GM23338 (cell line): ENCODE data around the gene UGT1A10. TPM values are rescaled to one million over a fixed set of nuclear protein-coding genes. Genes with fewer than 3 reads are reported as not detected.

Source experiments
- ATAC-seq: fragments of 200-7000 bp; cut with Tn5 transposase; 3 replicates; pipeline ENCODE4 v1.9.1; 2020
- DNase-seq: peaks from one replicate; pipeline ENCODE4 v3.0.0-alpha.2; 2015; ENCODE audit warnings: low spot score
- H2AFZ ChIP-seq: fragments of 200-600 bp; sonication (generic); 2 replicates; pipeline ENCODE4 v1.8.0; 2016; ENCODE audit warnings: antibody characterized with exemption, mild to moderate bottlenecking, moderate library complexity
- H3F3A ChIP-seq: fragments of 200-600 bp; sonication (generic); replicated peaks from 2 replicates; pipeline ENCODE4 v1.8.0; 2017; ENCODE audit warnings: antibody characterized with exemption, mixed run types, low read depth
- H3K27ac ChIP-seq: fragments of 200-600 bp; sonication (generic); 2 replicates; pipeline ENCODE4 v1.6.1; 2016; ENCODE audit warnings: low read depth
- H3K27me3 ChIP-seq: fragments of 200-600 bp; sonication (generic); 2 replicates; pipeline ENCODE4 v1.8.0; 2016; ENCODE audit warnings: mild to moderate bottlenecking, mixed run types, moderate library complexity; ENCODE audit not compliant: insufficient read depth
- H3K36me3 ChIP-seq: fragments of 200-600 bp; sonication (generic); 2 replicates; pipeline ENCODE4 v1.8.0; 2016; ENCODE audit warnings: mild to moderate bottlenecking; ENCODE audit not compliant: insufficient read depth
- H3K4me1 ChIP-seq: fragments of 200-600 bp; sonication (generic); 2 replicates; pipeline ENCODE4 v1.8.0; 2016; ENCODE audit warnings: mild to moderate bottlenecking, moderate library complexity; ENCODE audit not compliant: insufficient read depth
- H3K4me2 ChIP-seq: fragments of 200-600 bp; sonication (generic); 2 replicates; pipeline ENCODE4 v1.7.1; 2017; ENCODE audit warnings: mixed run types
- H3K4me3 ChIP-seq: fragments of 200-600 bp; sonication (generic); 2 replicates; pipeline ENCODE4 v1.6.1; 2016; ENCODE audit warnings: mixed run types
- H3K79me2 ChIP-seq: fragments of 200-600 bp; sonication (generic); replicated peaks from 2 replicates; pipeline ENCODE4 v1.8.0; 2017; ENCODE audit warnings: mild to moderate bottlenecking; ENCODE audit not compliant: insufficient read depth
- H3K9me2 ChIP-seq: fragments of 200-600 bp; sonication (generic); 2 replicates; pipeline ENCODE4 v1.8.0; 2017; ENCODE audit not compliant: insufficient read depth
- H4K20me1 ChIP-seq: fragments of 200-600 bp; sonication (generic); replicated peaks from 2 replicates; pipeline ENCODE4 v1.8.0; 2017; ENCODE audit warnings: mild to moderate bottlenecking; ENCODE audit not compliant: insufficient read depth
- H3K27ac Mint-ChIP-seq: 2 replicates; pipeline ENCODE4 v1.8.0; 2020; ENCODE audit warnings: inconsistent platforms, mild to moderate bottlenecking, moderate library complexity, mixed read lengths
- H3K27me3 Mint-ChIP-seq: 3 replicates; pipeline ENCODE4 v1.8.0; 2022; ENCODE audit warnings: low read depth, mild to moderate bottlenecking, moderate library complexity, mixed read lengths, inconsistent platforms; ENCODE audit not compliant: insufficient read depth, poor library complexity
- H3K36me3 Mint-ChIP-seq: 3 replicates; pipeline ENCODE4 v1.8.0; 2021; ENCODE audit warnings: low read depth, mild to moderate bottlenecking, inconsistent platforms, moderate library complexity, mixed read lengths
- H3K4me1 Mint-ChIP-seq: 3 replicates; pipeline ENCODE4 v1.8.0; 2020; ENCODE audit warnings: mild to moderate bottlenecking, inconsistent platforms, mixed read lengths
- H3K4me3 Mint-ChIP-seq: 3 replicates; pipeline ENCODE4 v1.8.0; 2021; ENCODE audit warnings: moderate library complexity, mild to moderate bottlenecking, inconsistent platforms, mixed read lengths
- H3K9me3 Mint-ChIP-seq: 3 replicates; pipeline ENCODE4 v1.8.0; 2020; ENCODE audit warnings: moderate library complexity, mild to moderate bottlenecking, inconsistent platforms, mixed read lengths
- CREB1 ChIP-seq: fragments of 250-450 bp; sonication (Bioruptor Pico); IDR thresholded peaks from 2 replicates; pipeline ENCODE4 v1.5.0; 2020; ENCODE audit warnings: low read depth, mild to moderate bottlenecking, moderate library complexity
- ETS1 ChIP-seq: IDR thresholded peaks from 2 replicates; pipeline ENCODE4 v1.6.1; 2016; ENCODE audit warnings: antibody characterized with exemption
- EZH2 ChIP-seq: fragments of 200-600 bp; sonication (generic); IDR thresholded peaks from one replicate; pipeline ENCODE4 v1.8.0; 2017; ENCODE audit warnings: antibody characterized with exemption, mild to moderate bottlenecking, low read depth; ENCODE audit not compliant: unreplicated experiment
- JUNB ChIP-seq: IDR thresholded peaks from one replicate; pipeline ENCODE4 v1.6.1; 2016; ENCODE audit warnings: antibody characterized with exemption; ENCODE audit not compliant: unreplicated experiment
- POLR2AphosphoS5 ChIP-seq: IDR thresholded peaks from 2 replicates; pipeline ENCODE4 v1.6.1; 2016; ENCODE audit warnings: antibody characterized with exemption, low read depth
- ZNF114 ChIP-seq: fragments of 250-450 bp; sonication (Bioruptor Pico); IDR thresholded peaks from 2 replicates; pipeline ENCODE4 v1.5.0; 2020; ENCODE audit warnings: mild to moderate bottlenecking, moderate library complexity
- polyA plus RNA-seq: library from polyadenylated mRNA; unstranded; fragments of >200 nt; fragmentation: Nextera tagmentation; extraction: Ambion mirVana; gene quantifications from 2 replicates; pipeline ENCODE4 v1.2.1, GENCODE V29; 2016
- total RNA-seq: library from RNA; depleted of rRNA; stranded (reverse); fragments of >200 nt; shearing (Covaris generic); gene quantifications from 2 replicates; pipeline ENCODE4 v1.2.3, GENCODE V29; 2014

Gene UGT1A10
- total and polyA plus RNA-seq, 2 experiments from 2014 or later, result not detected

DNA sequence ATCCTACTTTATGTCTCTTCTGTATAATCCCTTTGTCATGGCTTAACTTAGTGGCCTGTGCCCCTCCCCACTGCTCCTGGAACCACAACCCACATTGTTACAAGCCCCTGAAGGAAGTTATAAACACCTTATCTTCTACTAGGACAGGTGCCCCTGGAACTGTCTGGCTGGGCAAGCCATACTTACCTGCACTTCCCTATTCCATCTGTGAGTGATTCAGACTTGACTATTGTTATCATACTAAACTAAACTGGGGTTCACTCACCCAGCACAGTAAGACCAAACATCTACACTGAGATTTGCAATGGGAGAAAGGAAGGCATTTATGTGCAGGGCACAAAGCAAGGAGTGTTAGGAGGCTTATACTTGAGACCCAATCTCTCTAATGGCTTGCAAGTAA, 52.8 kb downstream of the UGT1A10 start:
- peaks cover 20% of the 10 kb centered on the region for H3K4me1 Mint-ChIP-seq
- peaks cover 2% of the 10 kb centered on the region for H3K27me3 Mint-ChIP-seq
- no peaks in the 10 kb centered on the region for H3K79me2 ChIP-seq
- H3K36me3 ChIP-seq, result no peaks in the 10 kb centered on the region
- no peak overlapping the region for H3K4me3 ChIP-seq
- H3F3A ChIP-seq, result no peaks in the 10 kb centered on the region
- H3K4me1 ChIP-seq, result peaks cover 7% of the 10 kb centered on the region; the same call in 1 of the 2 replicates
- H3K9me2 ChIP-seq, result peaks cover 16% of the 10 kb centered on the region; the same call in 1 of the 2 replicates
- no peak overlapping the region for H3K27ac ChIP-seq
- no peaks in the 10 kb centered on the region for H3K27me3 ChIP-seq
- DNase-seq (no peak), ATAC-seq (no peak)
- H3K4me3 Mint-ChIP-seq, result no peak overlapping the region
- H3K4me2 ChIP-seq, result no peak overlapping the region
- H3K36me3 Mint-ChIP-seq, result no peaks in the 10 kb centered on the region; the same call in 2 of the 3 replicates
- no peaks in the 10 kb centered on the region; the same call in 1 of the 2 replicates for H4K20me1 ChIP-seq
- TF ChIP-seq ZNF114 (CRISPR knock-in tag), result no peak
- no peak for TF ChIP-seq POLR2AphosphoS5
- no peak for TF ChIP-seq EZH2
- no peak overlapping the region for H2AFZ ChIP-seq
- H3K27ac Mint-ChIP-seq, result no peak overlapping the region
- H3K9me3 Mint-ChIP-seq, result no peaks in the 10 kb centered on the region

GRCh38 chr2:233689501-233689900, 53.3 kb downstream of the UGT1A10 start:
- H3K36me3 ChIP-seq, result no peaks in the 10 kb centered on the region
- ATAC-seq (no peak), DNase-seq (no peak)
- H3K4me1 ChIP-seq, result peaks cover 7% of the 10 kb centered on the region; the same call in 1 of the 2 replicates
- peaks cover 16% of the 10 kb centered on the region; the same call in 1 of the 2 replicates for H3K9me2 ChIP-seq
- TF ChIP-seq CREB1 (CRISPR knock-in tag), result no peak
- Mint-ChIP-seq H3K27me3 (peaks cover 2% of the 10 kb centered on the region), H3K4me1 (peaks cover 20% of the 10 kb centered on the region), H3K9me3 (no peaks in the 10 kb centered on the region), H3K4me3 (no peak overlapping the region), H3K36me3 (no peaks in the 10 kb centered on the region; the same call in 2 of the 3 replicates), H3K27ac (no peak overlapping the region)
- no peak overlapping the region for H3K4me2 ChIP-seq
- H4K20me1 ChIP-seq, result no peaks in the 10 kb centered on the region; the same call in 1 of the 2 replicates
- H3K27ac ChIP-seq, result no peak overlapping the region
- H3K4me3 ChIP-seq, result no peak overlapping the region
- no peaks in the 10 kb centered on the region for H3K79me2 ChIP-seq
- H3K27me3 ChIP-seq, result no peaks in the 10 kb centered on the region
- H3F3A ChIP-seq, result no peaks in the 10 kb centered on the region
- H2AFZ ChIP-seq, result no peak overlapping the region

- Mint-ChIP-seq H3K36me3 (no peaks in the 10 kb centered on the region; the same call in 2 of the 3 replicates), H3K4me1 (peaks cover 20% of the 10 kb centered on the region), H3K4me3 (no peak overlapping the region), H3K27ac (no peak overlapping the region), H3K9me3 (no peaks in the 10 kb centered on the region), H3K27me3 (peaks cover 2% of the 10 kb centered on the region)
- ATAC-seq (no peak), DNase-seq (no peak)
- no peak overlapping the region for H3K4me3 ChIP-seq
- no peaks in the 10 kb centered on the region for H3K27me3 ChIP-seq
- no peak for TF ChIP-seq POLR2AphosphoS5
- no peak for TF ChIP-seq ETS1
- no peak for TF ChIP-seq JUNB
- H3K9me2 ChIP-seq, result peaks cover 16% of the 10 kb centered on the region; the same call in 1 of the 2 replicates
- peaks cover 7% of the 10 kb centered on the region; the same call in 1 of the 2 replicates for H3K4me1 ChIP-seq
- H3F3A ChIP-seq, result no peaks in the 10 kb centered on the region
- no peak overlapping the region for H2AFZ ChIP-seq
- H3K36me3 ChIP-seq, result no peaks in the 10 kb centered on the region
- no peaks in the 10 kb centered on the region; the same call in 1 of the 2 replicates for H4K20me1 ChIP-seq
- no peak overlapping the region for H3K4me2 ChIP-seq
- no peak overlapping the region for H3K27ac ChIP-seq
- H3K79me2 ChIP-seq, result no peaks in the 10 kb centered on the region
Measured at GRCh38 chr2:233690444-233690843, 54.2 kb downstream of the UGT1A10 start.
